ENCODE measurements around the gene ZNF385A. TPM values are rescaled to one million over a fixed set of nuclear protein-coding genes. Genes with fewer than 3 reads are reported as not detected.

ZNF385A gene
- total RNA-seq, result 52.2 TPM

- ATAC-seq, result no peak
These were observed at the start of gene ZNF385A for GRCh38 chr12:54384591-54385041. Gene ZNF385A (minus strand): TSS chr12:54384733. CDS start chr12:54384514, 219 bp downstream.

- ATAC-seq, result peak; percentile 19
These were observed 48.3 kb upstream of the ZNF385A start for GRCh38 chr12:54432815-54433164.

- ATAC-seq, result peak; percentile 83
These were observed 47.6 kb upstream of the ZNF385A start for GRCh38 chr12:54431911-54432814.

GRCh38 chr12:54430471-54431069, 46.0 kb upstream of the ZNF385A start:
- ATAC-seq, result no peak

GRCh38 chr12:54429014-54429471, 44.5 kb upstream of the ZNF385A start:
- no peak for ATAC-seq

GRCh38 chr12:54428050-54429013, 43.8 kb upstream of the ZNF385A start:
- ATAC-seq, result peak; percentile 9

GRCh38 chr12:54427106-54427505, 42.6 kb upstream of the ZNF385A start:
- ATAC-seq, result no peak

- ATAC-seq, result no peak
These were observed 42.2 kb upstream of the ZNF385A start for GRCh38 chr12:54426690-54427089.

GRCh38 chr12:54425702-54426101, 41.2 kb upstream of the ZNF385A start:
- no peak for ATAC-seq

- no peak for ATAC-seq
These were observed 39.7 kb upstream of the ZNF385A start for GRCh38 chr12:54424224-54424623.

- ATAC-seq, result no peak
These were observed 39.2 kb upstream of the ZNF385A start for GRCh38 chr12:54423816-54424150.

- no peak for ATAC-seq
These were observed 37.3 kb upstream of the ZNF385A start for GRCh38 chr12:54421879-54422250.

GRCh38 chr12:54421175-54421878, 36.8 kb upstream of the ZNF385A start:
- ATAC-seq, result no peak

- no peak for ATAC-seq
These were observed 36.2 kb upstream of the ZNF385A start for GRCh38 chr12:54420766-54421144.

- peak; percentile 54 for ATAC-seq
These were observed 34.8 kb upstream of the ZNF385A start, which contains the start of gene ITGA5 for GRCh38 chr12:54419088-54419887. Gene ITGA5 (minus strand): TSS chr12:54419266. CDS start chr12:54419198, 68 bp downstream.

GRCh38 chr12:54418441-54419087, 34.0 kb upstream of the ZNF385A start:
- ATAC-seq, result no peak

- no peak for ATAC-seq
These were observed 33.3 kb upstream of the ZNF385A start for GRCh38 chr12:54417712-54418440.

GRCh38 chr12:54416687-54417603, 32.4 kb upstream of the ZNF385A start:
- no peak for ATAC-seq
